ENCODE measurements around the gene AMIGO3. TPM values are rescaled to one million over a fixed set of nuclear protein-coding genes. Genes with fewer than 3 reads are reported as not detected.

The AMIGO3 gene
- total and polyA plus RNA-seq, 2 experiments from 2014 or later, result 2.9 to 10.4 TPM

DNA sequence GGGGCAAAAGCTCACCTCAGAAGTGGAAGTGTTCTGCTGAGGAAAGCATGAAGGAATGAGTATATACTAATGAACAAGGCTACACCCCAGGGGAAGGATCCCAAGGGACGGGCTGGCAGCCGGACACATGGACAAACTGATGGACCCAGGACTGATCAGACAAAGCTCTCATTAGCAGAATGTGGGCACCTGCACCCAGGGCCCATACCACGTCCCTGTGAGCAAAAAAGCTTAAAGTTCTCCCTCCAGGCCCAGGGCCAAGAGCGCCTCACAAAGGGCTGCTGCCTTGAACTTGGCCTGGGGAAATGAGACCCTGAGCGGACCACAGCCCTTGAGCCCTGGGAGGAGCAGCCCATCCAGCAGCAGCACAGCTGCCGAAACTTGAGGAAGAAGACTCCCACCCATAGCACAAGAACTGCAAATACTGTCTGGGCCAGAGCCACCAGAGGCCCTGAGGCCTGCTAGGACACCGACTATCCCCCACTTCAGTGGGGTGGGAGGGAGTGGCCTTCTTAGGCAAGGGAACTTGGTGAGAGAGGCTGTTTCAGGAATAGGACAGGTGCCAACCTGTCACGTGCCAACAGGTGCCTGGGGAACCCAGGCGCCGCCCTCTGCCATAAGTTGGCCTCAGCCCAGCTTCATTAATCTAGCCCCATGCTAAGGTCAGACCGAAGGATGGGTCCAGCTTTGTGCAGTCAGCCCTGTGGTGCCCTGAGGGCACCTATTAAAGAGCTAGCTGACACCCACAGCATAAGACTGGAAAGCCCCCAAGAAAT is 6.6 kb upstream of the AMIGO3 start (continued):
- TF ChIP-seq, protein P1, sequence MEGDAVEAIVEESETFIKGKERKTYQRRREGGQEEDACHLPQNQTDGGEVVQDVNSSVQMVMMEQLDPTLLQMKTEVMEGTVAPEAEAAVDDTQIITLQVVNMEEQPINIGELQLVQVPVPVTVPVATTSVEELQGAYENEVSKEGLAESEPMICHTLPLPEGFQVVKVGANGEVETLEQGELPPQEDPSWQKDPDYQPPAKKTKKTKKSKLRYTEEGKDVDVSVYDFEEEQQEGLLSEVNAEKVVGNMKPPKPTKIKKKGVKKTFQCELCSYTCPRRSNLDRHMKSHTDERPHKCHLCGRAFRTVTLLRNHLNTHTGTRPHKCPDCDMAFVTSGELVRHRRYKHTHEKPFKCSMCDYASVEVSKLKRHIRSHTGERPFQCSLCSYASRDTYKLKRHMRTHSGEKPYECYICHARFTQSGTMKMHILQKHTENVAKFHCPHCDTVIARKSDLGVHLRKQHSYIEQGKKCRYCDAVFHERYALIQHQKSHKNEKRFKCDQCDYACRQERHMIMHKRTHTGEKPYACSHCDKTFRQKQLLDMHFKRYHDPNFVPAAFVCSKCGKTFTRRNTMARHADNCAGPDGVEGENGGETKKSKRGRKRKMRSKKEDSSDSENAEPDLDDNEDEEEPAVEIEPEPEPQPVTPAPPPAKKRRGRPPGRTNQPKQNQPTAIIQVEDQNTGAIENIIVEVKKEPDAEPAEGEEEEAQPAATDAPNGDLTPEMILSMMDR (conservative IDR thresholded peaks at IDR 0.05; ENCODE audit: low read depth in 2 of 2), result no peak
- no peak for TF ChIP-seq CREB1 (CRISPR knock-in tag; IDR thresholded peaks at IDR 0.05; ENCODE audit: low read depth)
- no peak for TF ChIP-seq EZH2phosphoT487 (IDR thresholded peaks at IDR 0.05; ENCODE audit: unreplicated experiment)
- no peak for TF ChIP-seq EZH2 (IDR thresholded peaks at IDR 0.05; ENCODE audit: low read depth, unreplicated experiment)
- no peak for TF ChIP-seq POLR2AphosphoS5 (IDR thresholded peaks at IDR 0.05; ENCODE audit: low read depth)
- TF ChIP-seq STAT1 (IDR thresholded peaks at IDR 0.05; ENCODE audit: unreplicated experiment), result no peak
- TF ChIP-seq, protein P2, sequence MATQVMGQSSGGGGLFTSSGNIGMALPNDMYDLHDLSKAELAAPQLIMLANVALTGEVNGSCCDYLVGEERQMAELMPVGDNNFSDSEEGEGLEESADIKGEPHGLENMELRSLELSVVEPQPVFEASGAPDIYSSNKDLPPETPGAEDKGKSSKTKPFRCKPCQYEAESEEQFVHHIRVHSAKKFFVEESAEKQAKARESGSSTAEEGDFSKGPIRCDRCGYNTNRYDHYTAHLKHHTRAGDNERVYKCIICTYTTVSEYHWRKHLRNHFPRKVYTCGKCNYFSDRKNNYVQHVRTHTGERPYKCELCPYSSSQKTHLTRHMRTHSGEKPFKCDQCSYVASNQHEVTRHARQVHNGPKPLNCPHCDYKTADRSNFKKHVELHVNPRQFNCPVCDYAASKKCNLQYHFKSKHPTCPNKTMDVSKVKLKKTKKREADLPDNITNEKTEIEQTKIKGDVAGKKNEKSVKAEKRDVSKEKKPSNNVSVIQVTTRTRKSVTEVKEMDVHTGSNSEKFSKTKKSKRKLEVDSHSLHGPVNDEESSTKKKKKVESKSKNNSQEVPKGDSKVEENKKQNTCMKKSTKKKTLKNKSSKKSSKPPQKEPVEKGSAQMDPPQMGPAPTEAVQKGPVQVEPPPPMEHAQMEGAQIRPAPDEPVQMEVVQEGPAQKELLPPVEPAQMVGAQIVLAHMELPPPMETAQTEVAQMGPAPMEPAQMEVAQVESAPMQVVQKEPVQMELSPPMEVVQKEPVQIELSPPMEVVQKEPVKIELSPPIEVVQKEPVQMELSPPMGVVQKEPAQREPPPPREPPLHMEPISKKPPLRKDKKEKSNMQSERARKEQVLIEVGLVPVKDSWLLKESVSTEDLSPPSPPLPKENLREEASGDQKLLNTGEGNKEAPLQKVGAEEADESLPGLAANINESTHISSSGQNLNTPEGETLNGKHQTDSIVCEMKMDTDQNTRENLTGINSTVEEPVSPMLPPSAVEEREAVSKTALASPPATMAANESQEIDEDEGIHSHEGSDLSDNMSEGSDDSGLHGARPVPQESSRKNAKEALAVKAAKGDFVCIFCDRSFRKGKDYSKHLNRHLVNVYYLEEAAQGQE (IDR thresholded peaks at IDR 0.05; ENCODE audit: unreplicated experiment), result no peak

DNA sequence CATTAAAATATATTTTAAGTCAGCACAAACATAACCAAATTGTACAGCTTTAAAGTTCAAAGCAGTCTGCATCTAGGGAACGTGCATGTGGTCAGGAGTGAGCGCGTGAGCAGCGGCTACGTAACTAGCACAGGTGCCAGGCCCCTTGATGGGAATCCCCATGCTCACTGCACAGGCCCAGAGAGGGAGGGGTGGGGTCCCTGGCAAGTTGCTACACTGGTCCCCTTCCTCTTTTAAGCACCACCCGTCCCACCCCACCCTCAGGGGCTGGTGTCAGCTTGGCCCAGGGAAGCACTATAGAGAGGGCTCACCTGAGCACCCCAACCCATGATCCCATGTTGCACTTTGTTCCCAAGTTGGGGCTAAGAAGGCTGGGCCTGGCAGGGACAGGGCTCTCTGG is 5.1 kb upstream of the AMIGO3 start:
- H3K4me3 Mint-ChIP-seq, result peak overlapping the region; percentile 94
- Histone ChIP-seq H3K4me2 (peak overlapping the region; percentile 87), H2AFZ (peak overlapping the region; percentile 91; the same call in 1 of the 2 replicates), H3K79me2 (replicated peaks; ENCODE audit: insufficient read depth) (no peaks in the 10 kb centered on the region; the same call in 1 of the 2 replicates), H3K9me2 (ENCODE audit: insufficient read depth) (no peaks in the 10 kb centered on the region), H3K27ac (ENCODE audit: low read depth) (peak overlapping the region; percentile 94), H4K20me1 (replicated peaks; ENCODE audit: insufficient read depth) (peaks cover 7% of the 10 kb centered on the region; the same call in 1 of the 2 replicates), H3K4me1 (ENCODE audit: insufficient read depth) (no peaks in the 10 kb centered on the region; the same call in 1 of the 2 replicates), H3F3A (replicated peaks; ENCODE audit: low read depth) (peaks cover 18% of the 10 kb centered on the region), H3K27me3 (ENCODE audit: insufficient read depth) (no peaks in the 10 kb centered on the region), H3K36me3 (ENCODE audit: insufficient read depth) (peaks cover 5% of the 10 kb centered on the region; the same call in 1 of the 2 replicates), H3K4me3 (peak overlapping the region; percentile 98)
- H3K9me3 Mint-ChIP-seq, result no peaks in the 10 kb centered on the region
- DNase-seq (ENCODE audit: low spot score) (peak; percentile 36), ATAC-seq (peak; percentile 1)
- H3K4me1 Mint-ChIP-seq, result peaks cover 6% of the 10 kb centered on the region; the same call in 1 of the 3 replicates
- H3K27me3 Mint-ChIP-seq (ENCODE audit: insufficient read depth, low read depth, poor library complexity), result peaks cover 29% of the 10 kb centered on the region
- peak overlapping the region; percentile 98 for H3K27ac Mint-ChIP-seq
- peaks cover 31% of the 10 kb centered on the region for H3K36me3 Mint-ChIP-seq (ENCODE audit: low read depth)
- TF ChIP-seq, protein P1 (conservative IDR thresholded peaks at IDR 0.05; ENCODE audit: low read depth in 2 of 2), result no peak
- no peak for TF ChIP-seq JUNB (IDR thresholded peaks at IDR 0.05; ENCODE audit: unreplicated experiment)
- TF ChIP-seq EZH2 (IDR thresholded peaks at IDR 0.05; ENCODE audit: low read depth, unreplicated experiment), result no peak
- TF ChIP-seq CREB1 (CRISPR knock-in tag; IDR thresholded peaks at IDR 0.05; ENCODE audit: low read depth), result no peak
- TF ChIP-seq, protein P3, sequence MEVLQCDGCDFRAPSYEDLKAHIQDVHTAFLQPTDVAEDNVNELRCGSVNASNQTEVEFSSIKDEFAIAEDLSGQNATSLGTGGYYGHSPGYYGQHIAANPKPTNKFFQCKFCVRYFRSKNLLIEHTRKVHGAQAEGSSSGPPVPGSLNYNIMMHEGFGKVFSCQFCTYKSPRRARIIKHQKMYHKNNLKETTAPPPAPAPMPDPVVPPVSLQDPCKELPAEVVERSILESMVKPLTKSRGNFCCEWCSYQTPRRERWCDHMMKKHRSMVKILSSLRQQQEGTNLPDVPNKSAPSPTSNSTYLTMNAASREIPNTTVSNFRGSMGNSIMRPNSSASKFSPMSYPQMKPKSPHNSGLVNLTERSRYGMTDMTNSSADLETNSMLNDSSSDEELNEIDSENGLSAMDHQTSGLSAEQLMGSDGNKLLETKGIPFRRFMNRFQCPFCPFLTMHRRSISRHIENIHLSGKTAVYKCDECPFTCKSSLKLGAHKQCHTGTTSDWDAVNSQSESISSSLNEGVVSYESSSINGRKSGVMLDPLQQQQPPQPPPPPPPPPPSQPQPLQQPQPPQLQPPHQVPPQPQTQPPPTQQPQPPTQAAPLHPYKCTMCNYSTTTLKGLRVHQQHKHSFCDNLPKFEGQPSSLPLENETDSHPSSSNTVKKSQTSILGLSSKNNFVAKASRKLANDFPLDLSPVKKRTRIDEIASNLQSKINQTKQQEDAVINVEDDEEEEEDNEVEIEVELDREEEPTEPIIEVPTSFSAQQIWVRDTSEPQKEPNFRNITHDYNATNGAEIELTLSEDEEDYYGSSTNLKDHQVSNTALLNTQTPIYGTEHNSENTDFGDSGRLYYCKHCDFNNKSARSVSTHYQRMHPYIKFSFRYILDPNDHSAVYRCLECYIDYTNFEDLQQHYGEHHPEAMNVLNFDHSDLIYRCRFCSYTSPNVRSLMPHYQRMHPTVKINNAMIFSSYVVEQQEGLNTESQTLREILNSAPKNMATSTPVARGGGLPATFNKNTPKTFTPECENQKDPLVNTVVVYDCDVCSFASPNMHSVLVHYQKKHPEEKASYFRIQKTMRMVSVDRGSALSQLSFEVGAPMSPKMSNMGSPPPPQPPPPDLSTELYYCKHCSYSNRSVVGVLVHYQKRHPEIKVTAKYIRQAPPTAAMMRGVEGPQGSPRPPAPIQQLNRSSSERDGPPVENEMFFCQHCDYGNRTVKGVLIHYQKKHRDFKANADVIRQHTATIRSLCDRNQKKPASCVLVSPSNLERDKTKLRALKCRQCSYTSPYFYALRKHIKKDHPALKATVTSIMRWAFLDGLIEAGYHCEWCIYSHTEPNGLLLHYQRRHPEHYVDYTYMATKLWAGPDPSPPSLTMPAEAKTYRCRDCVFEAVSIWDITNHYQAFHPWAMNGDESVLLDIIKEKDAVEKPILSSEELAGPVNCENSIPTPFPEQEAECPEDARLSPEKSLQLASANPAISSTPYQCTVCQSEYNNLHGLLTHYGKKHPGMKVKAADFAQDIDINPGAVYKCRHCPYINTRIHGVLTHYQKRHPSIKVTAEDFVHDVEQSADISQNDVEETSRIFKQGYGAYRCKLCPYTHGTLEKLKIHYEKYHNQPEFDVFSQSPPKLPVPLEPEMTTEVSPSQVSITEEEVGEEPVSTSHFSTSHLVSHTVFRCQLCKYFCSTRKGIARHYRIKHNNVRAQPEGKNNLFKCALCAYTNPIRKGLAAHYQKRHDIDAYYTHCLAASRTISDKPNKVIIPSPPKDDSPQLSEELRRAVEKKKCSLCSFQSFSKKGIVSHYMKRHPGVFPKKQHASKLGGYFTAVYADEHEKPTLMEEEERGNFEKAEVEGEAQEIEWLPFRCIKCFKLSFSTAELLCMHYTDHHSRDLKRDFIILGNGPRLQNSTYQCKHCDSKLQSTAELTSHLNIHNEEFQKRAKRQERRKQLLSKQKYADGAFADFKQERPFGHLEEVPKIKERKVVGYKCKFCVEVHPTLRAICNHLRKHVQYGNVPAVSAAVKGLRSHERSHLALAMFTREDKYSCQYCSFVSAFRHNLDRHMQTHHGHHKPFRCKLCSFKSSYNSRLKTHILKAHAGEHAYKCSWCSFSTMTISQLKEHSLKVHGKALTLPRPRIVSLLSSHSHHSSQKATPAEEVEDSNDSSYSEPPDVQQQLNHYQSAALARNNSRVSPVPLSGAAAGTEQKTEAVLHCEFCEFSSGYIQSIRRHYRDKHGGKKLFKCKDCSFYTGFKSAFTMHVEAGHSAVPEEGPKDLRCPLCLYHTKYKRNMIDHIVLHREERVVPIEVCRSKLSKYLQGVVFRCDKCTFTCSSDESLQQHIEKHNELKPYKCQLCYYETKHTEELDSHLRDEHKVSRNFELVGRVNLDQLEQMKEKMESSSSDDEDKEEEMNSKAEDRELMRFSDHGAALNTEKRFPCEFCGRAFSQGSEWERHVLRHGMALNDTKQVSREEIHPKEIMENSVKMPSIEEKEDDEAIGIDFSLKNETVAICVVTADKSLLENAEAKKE (CRISPR knock-in tag; IDR thresholded peaks at IDR 0.05), result no peak
- no peak for TF ChIP-seq EZH2phosphoT487 (IDR thresholded peaks at IDR 0.05; ENCODE audit: unreplicated experiment)
